Measurements from ENCODE around the gene RPS6KA5.
"Not testable (repeated sequence)": the region's sequence is repeated elsewhere in the genome, so short reads cannot be mapped to it uniquely, and the experiment has no call there.

The RPS6KA5 gene

DNA sequence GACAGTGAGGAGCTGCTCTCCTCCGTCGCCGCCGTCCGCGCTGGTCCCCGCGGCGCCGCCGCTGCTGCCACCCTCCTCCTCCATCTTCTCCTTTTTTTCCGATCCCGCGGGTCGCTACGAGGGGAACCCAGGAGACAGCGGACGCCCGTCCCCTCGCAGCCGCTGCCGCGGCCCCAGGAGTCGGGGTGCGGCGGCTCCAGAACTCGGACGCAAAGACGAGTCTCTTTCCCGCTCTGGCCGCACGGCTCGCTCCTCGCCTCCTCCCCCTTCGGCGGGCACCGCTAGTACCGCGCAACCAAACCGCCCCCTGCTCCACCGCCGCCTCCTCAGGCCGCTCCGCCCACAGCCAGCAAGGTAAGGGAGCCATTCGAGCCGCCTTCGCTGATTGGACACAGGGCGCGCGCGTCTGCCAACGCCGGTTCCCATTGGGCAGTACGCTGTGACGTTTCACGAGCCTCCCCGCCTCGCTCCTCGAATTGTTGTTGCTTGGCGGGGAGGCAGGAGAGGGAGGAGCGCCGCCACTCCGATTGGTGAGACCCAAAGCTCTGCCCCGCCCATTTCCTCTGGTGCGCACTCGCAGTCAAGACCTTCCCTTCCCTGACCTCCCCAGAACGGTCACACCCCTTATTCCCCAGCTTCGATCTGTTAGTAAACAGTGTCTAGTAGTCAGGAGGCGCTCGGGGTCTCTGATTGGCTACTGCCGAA lies at the start of gene RPS6KA5:
TSS of gene RPS6KA5 (minus strand) at position 291 of the 705 bp plus-strand sequence. CDS start at position 84, 207 bp downstream.
- H3K9me3 ChIP-seq (ENCODE audit: control insufficient read depth, insufficient read depth, low read length), result no peaks in the 10 kb centered on the region
- H3K4me1 ChIP-seq (ENCODE audit: insufficient read depth, low read length), result no peaks in the 10 kb centered on the region
- H3K36me3 ChIP-seq (ENCODE audit: insufficient read depth, low read length), result no peaks in the 10 kb centered on the region
- peak within 1 kb of the TSS; percentile 92 for H3K9ac ChIP-seq (ENCODE audit: low read depth, low read length)

DNA sequence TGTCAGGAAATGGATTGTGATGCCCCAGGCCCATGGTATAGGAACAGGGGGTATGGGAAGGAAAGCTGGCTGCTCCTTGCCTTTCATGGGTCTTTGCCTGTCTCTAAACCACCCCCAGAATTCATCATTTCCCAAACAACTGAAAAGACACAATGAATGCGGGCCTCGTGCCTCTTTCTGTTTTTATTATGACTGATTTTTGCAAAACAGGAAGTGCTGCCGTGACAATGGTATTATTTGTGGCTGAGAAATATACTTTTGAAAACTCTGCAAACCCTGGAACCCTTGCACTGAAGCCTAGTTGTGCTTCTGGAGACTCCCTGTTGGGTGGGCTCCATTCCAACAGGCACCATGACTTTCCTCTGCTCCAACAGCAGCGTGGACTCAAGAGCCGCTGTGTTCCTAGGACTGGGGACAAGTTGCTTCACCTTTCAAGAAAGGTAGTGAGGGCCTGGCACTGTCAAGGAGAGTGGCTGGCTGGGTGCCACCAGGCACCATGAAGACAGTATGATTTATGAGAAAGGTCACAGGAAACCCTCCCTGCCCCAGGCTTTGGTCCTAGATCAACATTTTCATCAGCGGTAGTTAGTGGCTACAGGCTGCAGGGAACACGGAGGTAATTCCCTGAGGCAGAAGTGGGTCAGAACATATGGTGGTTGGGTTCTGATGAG lies 48.6 kb upstream of the RPS6KA5 start:
- Histone ChIP-seq H3K9me3 (ENCODE audit: control insufficient read depth, insufficient read depth, low read length) (no peaks in the 10 kb centered on the region), H3K9ac (ENCODE audit: low read depth, low read length) (no peak overlapping the region), H3K36me3 (ENCODE audit: insufficient read depth, low read length) (no peaks in the 10 kb centered on the region), H3K4me1 (ENCODE audit: insufficient read depth, low read length) (peaks cover 5% of the 10 kb centered on the region; the same call in 1 of the 2 replicates)

DNA sequence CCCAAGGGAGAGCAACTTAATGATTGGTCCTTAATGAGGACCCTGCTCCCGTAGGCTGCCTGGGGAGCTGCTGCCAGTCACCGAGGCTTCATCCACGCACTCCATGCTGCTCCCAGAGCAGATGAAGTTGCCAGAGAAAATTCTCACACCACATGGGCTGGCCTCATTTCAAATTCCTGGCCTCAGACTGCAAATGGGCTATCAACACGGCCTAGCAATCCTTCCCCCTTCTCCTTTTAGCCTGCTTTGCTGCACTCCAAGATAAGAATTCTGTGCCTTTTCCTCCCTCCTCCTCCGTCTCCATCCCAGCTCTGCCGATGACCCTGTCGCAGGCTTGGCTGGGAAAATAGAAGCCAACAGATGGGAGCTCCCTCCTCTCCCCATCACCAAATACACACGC lies 42.7 kb upstream of the RPS6KA5 start:
- no peaks in the 10 kb centered on the region for H3K36me3 ChIP-seq (ENCODE audit: insufficient read depth, low read length)
- H3K9ac ChIP-seq (ENCODE audit: low read depth, low read length), result no peak overlapping the region
- H3K4me1 ChIP-seq (ENCODE audit: insufficient read depth, low read length), result no peaks in the 10 kb centered on the region
- H3K9me3 ChIP-seq (ENCODE audit: control insufficient read depth, insufficient read depth, low read length), result no peaks in the 10 kb centered on the region

DNA sequence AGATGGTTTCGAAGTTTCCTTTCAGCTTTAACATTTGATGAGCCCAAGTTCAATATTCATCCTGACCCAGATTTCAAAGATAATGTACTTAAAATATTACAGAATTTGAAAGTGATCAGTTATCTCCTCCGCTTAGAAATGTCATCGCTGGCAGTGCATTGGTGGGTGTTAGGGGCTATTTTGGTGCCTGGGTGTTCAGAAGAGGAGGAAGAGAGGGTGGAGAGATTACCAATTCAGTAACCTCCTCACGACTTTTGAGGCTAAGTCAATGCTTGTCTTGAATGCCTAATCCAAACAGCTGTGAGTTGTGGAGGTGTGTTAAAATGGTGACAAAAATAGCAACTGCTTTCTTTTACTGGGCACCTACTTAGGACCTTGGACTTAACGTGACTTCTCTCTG lies 39.7 kb upstream of the RPS6KA5 start:
- Histone ChIP-seq H3K9ac (ENCODE audit: low read depth, low read length) (no peak overlapping the region), H3K9me3 (ENCODE audit: control insufficient read depth, insufficient read depth, low read length) (no peaks in the 10 kb centered on the region), H3K36me3 (ENCODE audit: insufficient read depth, low read length) (no peaks in the 10 kb centered on the region), H3K4me1 (ENCODE audit: insufficient read depth, low read length) (no peaks in the 10 kb centered on the region)

DNA sequence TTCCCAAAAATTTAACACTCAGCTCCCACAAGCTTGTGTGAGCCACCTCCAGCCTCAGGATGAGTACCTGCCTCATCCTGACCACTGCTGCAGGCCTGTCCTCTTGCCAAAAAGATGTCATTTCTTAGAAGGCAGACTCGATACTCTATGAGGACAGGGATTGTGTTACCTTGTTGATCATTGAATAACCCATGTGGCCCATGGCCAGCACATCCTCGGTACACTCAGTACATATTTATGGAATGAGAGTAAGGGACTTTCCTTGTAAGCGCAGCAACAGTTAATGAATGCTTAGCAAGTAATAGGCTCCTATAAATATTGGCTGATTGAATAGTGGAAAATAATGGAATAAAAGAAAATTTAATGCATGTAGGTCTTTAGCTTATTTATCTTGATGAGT lies 38.1 kb upstream of the RPS6KA5 start:
- Histone ChIP-seq H3K9ac (ENCODE audit: low read depth, low read length) (no peak overlapping the region), H3K4me1 (ENCODE audit: insufficient read depth, low read length) (no peaks in the 10 kb centered on the region), H3K9me3 (ENCODE audit: control insufficient read depth, insufficient read depth, low read length) (no peaks in the 10 kb centered on the region), H3K36me3 (ENCODE audit: insufficient read depth, low read length) (no peaks in the 10 kb centered on the region)

DNA sequence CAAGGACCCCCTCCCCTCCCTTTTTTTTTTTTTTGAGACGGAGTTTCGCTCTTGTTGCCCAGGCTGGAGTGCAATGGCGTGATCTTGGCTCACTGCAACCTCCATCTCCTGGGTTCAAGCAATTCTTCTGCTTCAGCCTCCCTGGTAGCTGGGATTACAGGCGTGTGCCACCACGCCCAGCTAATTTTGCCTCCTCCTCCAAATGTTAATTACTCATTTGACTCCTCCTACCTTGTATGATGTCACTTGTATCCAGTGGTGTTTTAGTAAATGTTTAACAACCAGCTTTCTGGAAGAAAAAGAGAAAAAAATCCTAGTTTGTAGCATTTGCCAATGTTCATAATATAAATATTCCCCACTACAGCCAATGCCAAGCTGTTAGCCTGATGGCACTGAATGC lies 37.2 kb upstream of the RPS6KA5 start:
- H3K36me3 ChIP-seq (ENCODE audit: insufficient read depth, low read length); H3K4me1 ChIP-seq (ENCODE audit: insufficient read depth, low read length); H3K9me3 ChIP-seq (ENCODE audit: control insufficient read depth, insufficient read depth, low read length); H3K9ac ChIP-seq (ENCODE audit: low read depth, low read length): not testable (repeated sequence)

DNA sequence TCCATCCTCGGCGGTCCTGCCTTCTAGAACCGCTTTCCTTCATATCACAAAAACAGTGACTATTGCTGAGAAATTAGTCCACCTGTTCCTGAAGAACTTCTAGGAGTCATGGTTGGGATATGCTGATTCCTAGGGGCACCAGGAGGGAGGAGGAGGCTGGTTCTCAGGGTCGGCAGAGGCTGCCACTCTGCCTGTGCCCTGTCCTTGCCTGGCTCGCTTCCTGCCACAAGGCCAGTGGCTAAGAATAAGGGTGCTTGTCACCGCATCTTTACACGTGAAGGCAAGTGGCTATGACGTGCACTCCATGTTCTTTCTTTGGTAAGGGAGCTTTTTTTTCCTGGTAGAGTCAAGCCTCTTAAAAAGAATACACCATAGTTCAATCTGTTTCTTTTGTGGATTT lies 34.7 kb upstream of the RPS6KA5 start:
- H3K36me3 ChIP-seq (ENCODE audit: insufficient read depth, low read length), result no peaks in the 10 kb centered on the region
- H3K9ac ChIP-seq (ENCODE audit: low read depth, low read length), result no peak overlapping the region
- no peaks in the 10 kb centered on the region for H3K4me1 ChIP-seq (ENCODE audit: insufficient read depth, low read length)
- no peaks in the 10 kb centered on the region for H3K9me3 ChIP-seq (ENCODE audit: control insufficient read depth, insufficient read depth, low read length)

DNA sequence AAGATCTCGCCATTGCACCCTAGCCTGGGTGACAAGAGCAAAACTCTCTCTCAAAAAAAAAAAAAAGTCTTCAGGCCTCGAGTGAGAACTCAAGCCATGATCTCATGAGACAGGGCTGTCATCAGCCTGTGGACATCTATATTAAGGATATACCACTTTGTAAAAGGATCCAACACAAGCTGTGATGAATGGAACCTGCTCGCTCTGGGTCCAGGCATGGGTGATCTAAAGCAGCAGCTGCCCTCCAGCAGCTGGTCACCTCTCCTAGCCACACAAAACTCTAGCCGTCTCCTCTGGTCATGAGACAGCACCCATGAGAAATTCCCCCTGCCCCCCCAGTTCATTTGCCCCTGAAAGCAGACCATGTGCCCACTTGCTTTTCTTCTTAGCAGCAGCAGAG lies 34.3 kb upstream of the RPS6KA5 start:
- H3K36me3 ChIP-seq (ENCODE audit: insufficient read depth, low read length), result no peaks in the 10 kb centered on the region
- H3K4me1 ChIP-seq (ENCODE audit: insufficient read depth, low read length), result no peaks in the 10 kb centered on the region
- no peaks in the 10 kb centered on the region for H3K9me3 ChIP-seq (ENCODE audit: control insufficient read depth, insufficient read depth, low read length)
- no peak overlapping the region for H3K9ac ChIP-seq (ENCODE audit: low read depth, low read length)

DNA sequence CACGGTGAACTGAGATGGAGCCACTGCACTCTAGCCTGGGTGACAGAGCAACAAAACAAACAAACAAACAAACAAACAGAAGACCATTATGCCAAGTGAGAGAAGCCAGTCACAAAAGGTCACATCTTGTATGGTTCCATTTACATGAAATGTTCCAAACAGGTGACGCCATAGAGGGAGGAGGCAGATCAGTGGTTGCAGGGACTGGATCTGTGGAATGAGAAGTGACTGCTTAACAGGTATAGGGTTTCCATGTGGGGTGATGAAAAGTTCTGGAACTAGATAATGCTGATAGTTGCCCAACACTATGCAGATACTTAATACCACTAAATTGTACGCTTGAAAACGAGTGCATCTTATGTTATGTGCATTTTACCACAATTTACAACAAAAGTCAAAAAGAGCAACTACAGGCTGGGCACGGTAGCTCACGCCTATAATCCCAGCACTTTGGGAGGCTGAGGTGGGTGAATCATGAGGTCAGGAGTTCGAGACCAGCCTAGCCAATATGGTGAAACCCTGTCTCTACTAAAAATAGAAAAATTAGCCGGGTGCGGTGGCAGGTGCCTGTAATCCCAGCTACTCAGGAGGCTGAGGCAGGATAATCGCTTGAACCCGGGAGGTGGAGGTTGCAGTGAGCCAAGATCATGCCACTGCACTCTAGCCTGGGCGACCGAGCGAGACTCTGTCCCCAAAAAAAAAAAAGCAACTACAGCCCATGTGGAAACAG lies 33.5 kb upstream of the RPS6KA5 start:
- not testable (repeated sequence) for H3K36me3 ChIP-seq (ENCODE audit: insufficient read depth, low read length); H3K4me1 ChIP-seq (ENCODE audit: insufficient read depth, low read length); H3K9ac ChIP-seq (ENCODE audit: low read depth, low read length); H3K9me3 ChIP-seq (ENCODE audit: control insufficient read depth, insufficient read depth, low read length)

DNA sequence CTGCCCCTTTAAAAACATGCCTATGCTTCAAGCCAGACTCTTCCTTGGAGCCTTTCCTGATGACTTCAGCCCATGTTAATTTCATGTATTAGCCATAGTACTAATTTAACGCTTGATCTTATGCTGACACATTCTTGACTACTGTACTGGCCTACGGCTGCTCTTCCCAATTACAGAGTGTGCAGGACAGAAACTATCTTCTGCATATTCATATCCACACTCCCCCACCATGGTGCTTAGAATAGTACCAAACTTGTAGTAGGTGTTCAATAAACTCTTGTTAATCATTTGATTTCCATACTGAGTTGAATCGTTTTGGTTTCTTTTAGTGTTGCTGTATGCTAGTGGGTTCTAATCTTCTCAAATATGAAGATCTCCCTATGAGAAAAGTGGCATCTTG lies 31.6 kb upstream of the RPS6KA5 start:
- Histone ChIP-seq H3K36me3 (ENCODE audit: insufficient read depth, low read length) (no peaks in the 10 kb centered on the region), H3K9me3 (ENCODE audit: control insufficient read depth, insufficient read depth, low read length) (no peaks in the 10 kb centered on the region), H3K4me1 (ENCODE audit: insufficient read depth, low read length) (no peaks in the 10 kb centered on the region), H3K9ac (ENCODE audit: low read depth, low read length) (no peak overlapping the region)

DNA sequence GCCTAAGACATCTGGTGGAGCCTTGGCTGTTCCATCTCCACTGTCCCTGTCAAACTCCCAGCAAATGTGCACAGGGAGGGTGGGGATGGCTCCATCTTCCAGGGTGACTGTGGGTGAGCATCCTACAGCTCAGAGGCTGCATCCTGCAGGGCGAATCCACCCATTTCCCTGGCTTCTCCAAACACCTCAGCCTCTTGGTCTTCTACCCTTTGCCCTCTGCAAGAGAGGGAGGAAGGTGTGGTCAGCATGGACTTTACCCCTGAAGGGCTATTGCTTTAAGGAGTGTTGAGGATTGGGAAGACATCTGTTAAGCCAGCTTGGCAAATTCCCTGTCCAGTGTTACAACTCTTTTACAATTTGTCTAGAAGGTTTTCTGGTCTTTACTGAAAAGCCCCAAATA lies 30.3 kb upstream of the RPS6KA5 start:
- no peaks in the 10 kb centered on the region for H3K36me3 ChIP-seq (ENCODE audit: insufficient read depth, low read length)
- H3K4me1 ChIP-seq (ENCODE audit: insufficient read depth, low read length), result no peaks in the 10 kb centered on the region
- H3K9ac ChIP-seq (ENCODE audit: low read depth, low read length), result no peak overlapping the region
- H3K9me3 ChIP-seq (ENCODE audit: control insufficient read depth, insufficient read depth, low read length), result no peaks in the 10 kb centered on the region

DNA sequence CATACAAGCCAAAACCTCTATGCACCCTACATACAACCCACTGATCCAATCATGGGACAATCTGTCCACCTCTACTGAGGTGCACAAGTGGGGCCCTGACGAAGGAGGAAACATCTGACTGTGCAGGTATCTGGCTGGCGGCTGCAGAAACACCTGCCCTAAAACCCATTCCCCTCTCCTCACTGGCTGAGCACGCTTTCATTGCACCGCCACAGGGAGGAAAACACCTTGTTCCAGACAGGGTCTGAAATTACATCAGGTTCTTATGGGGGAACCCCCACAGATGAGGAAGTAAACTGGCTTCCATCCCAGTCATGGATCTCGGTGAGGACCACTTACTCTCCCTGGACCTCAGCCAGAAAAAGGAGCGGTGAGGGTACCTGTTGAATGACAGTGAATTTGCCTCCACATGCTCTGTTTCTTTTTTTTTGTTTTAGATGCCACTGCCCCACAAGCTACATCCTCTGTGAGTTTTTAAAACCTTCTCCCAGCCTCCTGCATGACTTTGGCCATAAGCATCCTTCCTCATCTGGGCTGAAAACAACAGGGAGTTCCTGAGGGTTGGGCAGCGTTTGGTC lies 29.6 kb upstream of the RPS6KA5 start:
- Histone ChIP-seq H3K9me3 (ENCODE audit: control insufficient read depth, insufficient read depth, low read length) (no peaks in the 10 kb centered on the region), H3K36me3 (ENCODE audit: insufficient read depth, low read length) (no peaks in the 10 kb centered on the region)

DNA sequence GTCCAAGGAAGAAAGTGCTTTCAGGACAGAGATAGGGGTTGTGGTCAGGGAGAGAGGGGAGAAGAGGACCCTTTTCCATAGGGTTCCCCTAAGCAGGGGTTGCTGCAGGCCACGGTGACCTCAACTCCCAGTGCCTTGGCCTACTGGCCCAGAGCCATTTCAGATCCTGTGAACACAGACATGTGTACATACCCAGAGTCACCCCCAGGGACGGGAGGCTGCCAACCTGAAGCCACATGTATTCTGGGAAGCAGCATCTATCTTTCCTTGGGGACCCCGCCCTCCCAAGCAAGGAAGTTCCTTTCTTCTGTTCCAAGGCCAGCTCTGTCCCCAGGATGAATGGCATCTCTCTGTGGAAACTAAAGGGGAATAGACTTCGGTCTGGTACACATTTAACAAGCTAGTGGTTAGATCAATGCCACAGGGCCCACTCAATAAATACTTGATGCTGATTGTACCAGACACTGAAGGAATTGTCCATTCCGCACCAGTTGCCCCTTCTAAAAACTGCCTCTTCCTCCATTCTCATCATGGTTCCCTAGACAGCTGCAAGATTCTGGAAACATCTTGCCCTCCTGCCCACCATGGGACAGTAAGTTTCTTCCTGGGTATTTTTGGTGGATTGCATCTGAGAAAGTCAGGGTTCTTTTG lies 28.3 kb upstream of the RPS6KA5 start:
- Histone ChIP-seq H3K9ac (ENCODE audit: low read depth, low read length) (no peak overlapping the region), H3K36me3 (ENCODE audit: insufficient read depth, low read length) (no peaks in the 10 kb centered on the region), H3K9me3 (ENCODE audit: control insufficient read depth, insufficient read depth, low read length) (no peaks in the 10 kb centered on the region), H3K4me1 (ENCODE audit: insufficient read depth, low read length) (no peaks in the 10 kb centered on the region)

More for the DNA sequence above, 29.6 kb upstream of the RPS6KA5 start:
- H3K4me1 ChIP-seq (ENCODE audit: insufficient read depth, low read length), result no peaks in the 10 kb centered on the region
- no peak overlapping the region for H3K9ac ChIP-seq (ENCODE audit: low read depth, low read length)

DNA sequence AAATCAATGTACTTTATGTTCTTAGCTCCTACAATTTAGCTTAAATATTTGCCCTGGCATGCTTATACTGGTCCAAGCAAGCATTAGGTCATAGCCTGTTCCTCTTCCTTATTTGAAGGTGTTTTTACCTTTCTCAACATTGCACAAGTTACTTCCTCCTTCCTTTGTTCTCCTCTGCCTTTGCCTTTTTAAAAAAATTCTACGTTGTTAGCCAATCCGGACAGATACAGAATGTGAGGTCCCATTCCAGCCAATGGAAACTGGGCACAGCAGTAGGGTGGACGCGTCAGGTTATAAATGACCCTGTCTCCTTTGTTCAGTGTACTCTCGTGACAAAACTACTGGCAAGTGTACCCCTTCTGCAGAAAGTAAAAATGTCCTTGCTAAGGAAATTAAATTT lies 27.0 kb upstream of the RPS6KA5 start:
- not testable (repeated sequence) for H3K4me1 ChIP-seq (ENCODE audit: insufficient read depth, low read length); H3K36me3 ChIP-seq (ENCODE audit: insufficient read depth, low read length); H3K9ac ChIP-seq (ENCODE audit: low read depth, low read length); H3K9me3 ChIP-seq (ENCODE audit: control insufficient read depth, insufficient read depth, low read length)
